Colonic mucosa (tissue), 4 donors: ENCODE measurements around the gene GHSR. TPM values are rescaled to one million over a fixed set of nuclear protein-coding genes. Genes with fewer than 3 reads are reported as not detected.

Source experiments
- DNase-seq: peaks from one replicate; pipeline ENCODE4 v3.0.0-alpha.2; 2020
- H3K27ac ChIP-seq: fragments of 200-600 bp; one replicate; pipeline ENCODE4 v1.8.0; 2021
- H3K27me3 ChIP-seq: fragments of 200-600 bp; one replicate; pipeline ENCODE4 v1.8.0; 2021
- H3K36me3 ChIP-seq: fragments of 200-600 bp; one replicate; pipeline ENCODE4 v1.8.0; 2021
- H3K4me1 ChIP-seq: fragments of 200-600 bp; one replicate; pipeline ENCODE4 v1.8.0; 2021; ENCODE audit warnings: mild to moderate bottlenecking
- H3K4me3 ChIP-seq: fragments of 200-600 bp; one replicate; pipeline ENCODE4 v1.8.0; 2021
- H3K9ac ChIP-seq, 2 donors: one replicate each; pipeline ENCODE4 v1.7.0; 2013; ENCODE audit warnings: control low read depth in 2 of 2, low read depth in 2 of 2, low read length in 2 of 2
- H3K9me3 ChIP-seq: fragments of 200-600 bp; one replicate; pipeline ENCODE4 v1.8.0; 2021
- CTCF ChIP-seq: fragments of 200-600 bp; IDR thresholded peaks from one replicate; pipeline ENCODE4 v1.8.0; 2022; ENCODE audit warnings: antibody characterized with exemption, mild to moderate bottlenecking
- intact Hi-C: fragments of 100-400 bp; cut with DNase I; formaldehyde crosslinking; loops from one replicate; pipeline ENCODE4 v1.14.1; 2022
- total RNA-seq, 2 donors: library from RNA; stranded (reverse); fragmentation: NEBNext Ultra II Directional in 1 of 2; extraction: Animal tissue kit (Norgen Biotek cat#: 25700) in 1 of 2; gene quantifications; one replicate each; pipeline ENCODE4 v1.2.1, GENCODE V29; 2021
- donor health status: healthy.
- donor health status: DM: no; HTN: no; CAD: no.
- donor health status: DM: no; HTN: no; CAD: no.

Gene GHSR
- total RNA-seq, 2 donors from 2014 or later, result not detected

GRCh38 chr3:172407872-172408271 is 40.4 kb downstream of the GHSR start:
- Histone ChIP-seq H3K27ac (no peak overlapping the region), H3K9me3 (no peaks in the 10 kb centered on the region), H3K27me3 (no peaks in the 10 kb centered on the region), H3K9ac (no peak overlapping the region), H3K4me1 (no peaks in the 10 kb centered on the region), H3K4me3 (no peak overlapping the region), H3K36me3 (no peaks in the 10 kb centered on the region)
- no peak for DNase-seq
- TF ChIP-seq CTCF, result no peak
- intact Hi-C loops, result no loop called here

- TF ChIP-seq CTCF, result no peak
- intact Hi-C loops, result no loop called here
- Histone ChIP-seq H3K4me1 (no peaks in the 10 kb centered on the region), H3K4me3 (no peak overlapping the region), H3K9ac (no peak overlapping the region), H3K9me3 (no peaks in the 10 kb centered on the region), H3K27ac (no peak overlapping the region), H3K27me3 (no peaks in the 10 kb centered on the region), H3K36me3 (no peaks in the 10 kb centered on the region)
- no peak for DNase-seq
These were observed 42.3 kb downstream of the GHSR start for GRCh38 chr3:172405914-172406313.

- H3K27ac ChIP-seq, result no peak overlapping the region
- no peaks in the 10 kb centered on the region for H3K4me1 ChIP-seq
- H3K9ac ChIP-seq, result no peak overlapping the region
- no peak for DNase-seq
- TF ChIP-seq CTCF, result no peak
- no peak overlapping the region for H3K4me3 ChIP-seq
- no peaks in the 10 kb centered on the region for H3K9me3 ChIP-seq
- H3K27me3 ChIP-seq, result no peaks in the 10 kb centered on the region
- H3K36me3 ChIP-seq, result no peaks in the 10 kb centered on the region
- intact Hi-C loops, result no loop called here
These were observed 43.9 kb downstream of the GHSR start for GRCh38 chr3:172404237-172404962.

- Histone ChIP-seq H3K27me3 (no peaks in the 10 kb centered on the region), H3K4me1 (no peaks in the 10 kb centered on the region), H3K4me3 (no peak overlapping the region), H3K36me3 (no peaks in the 10 kb centered on the region), H3K9me3 (no peaks in the 10 kb centered on the region), H3K9ac (no peak overlapping the region), H3K27ac (no peak overlapping the region)
- no peak for DNase-seq
- no peak for TF ChIP-seq CTCF
- intact Hi-C loops, result no loop called here
These were observed 45.2 kb downstream of the GHSR start for GRCh38 chr3:172402892-172403643.

GRCh38 chr3:172402090-172402489 is 46.2 kb downstream of the GHSR start:
- Histone ChIP-seq H3K4me1 (no peaks in the 10 kb centered on the region), H3K27me3 (no peaks in the 10 kb centered on the region), H3K9me3 (no peaks in the 10 kb centered on the region), H3K9ac (no peak overlapping the region), H3K4me3 (no peak overlapping the region), H3K27ac (no peak overlapping the region), H3K36me3 (no peaks in the 10 kb centered on the region)
- DNase-seq, result no peak
- no peak for TF ChIP-seq CTCF
- intact Hi-C loops, result no loop called here
